Caco-2 (cell line): ENCODE data around the gene EFHC1. TPM values are rescaled to one million over a fixed set of nuclear protein-coding genes. Genes with fewer than 3 reads are reported as not detected.

Experiments
- BruUV-seq: library from RNA; stranded (reverse); fragments of 400-500 nt; replicated peaks from 2 replicates; lab custom pipeline; 2021; lab: Mats Ljungman, UMichigan
- CTCF ChIA-PET: fragments of 300-600 bp; sonication (Branson Sonifier 250); formaldehyde crosslinking; loops from one replicate; lab custom pipeline; 2022; ENCODE audit warnings: antibody characterized with exemption; lab: Charles Lee
- POLR2A ChIA-PET: fragments of 300-600 bp; sonication (Branson Sonifier 250); formaldehyde crosslinking; loops from one replicate; lab custom pipeline; 2022; ENCODE audit warnings: antibody characterized with exemption; lab: Charles Lee
- DNase-seq, 2 experiments: peaks; one replicate each; pipeline versions ENCODE4 v3.0.0 to v3.0.0-alpha.2; 2020 to 2022
- H3K27me3 ChIP-seq: replicated peaks from 2 replicates; pipeline ENCODE4 v1.6.0; 2011; ENCODE audit warnings: low read length; ENCODE audit not compliant: control insufficient read depth, insufficient read depth
- H3K36me3 ChIP-seq: 2 replicates; pipeline ENCODE4 v1.5.1; 2011; ENCODE audit warnings: low read length; ENCODE audit not compliant: control insufficient read depth, insufficient read depth
- H3K4me1 ChIP-seq: fragments of 250-450 bp; sonication (Bioruptor Pico); 2 replicates; pipeline ENCODE4 v1.5.1; 2020; ENCODE audit warnings: mild to moderate bottlenecking
- H3K4me3 ChIP-seq: 2 replicates; pipeline ENCODE4 v1.5.1; 2011; ENCODE audit warnings: low read depth, mild to moderate bottlenecking, control low read depth, low read length
- H3K9me3 ChIP-seq: fragments of 250-450 bp; sonication (Bioruptor Pico); 2 replicates; pipeline ENCODE4 v1.5.1; 2020; ENCODE audit warnings: mild to moderate bottlenecking, moderate library complexity
- H3K27ac Mint-ChIP-seq: one replicate; pipeline ENCODE4 v1.8.0; 2022; ENCODE audit warnings: mixed read lengths; ENCODE audit not compliant: unreplicated experiment
- H3K27me3 Mint-ChIP-seq: one replicate; pipeline ENCODE4 v1.8.0; 2022; ENCODE audit warnings: mixed read lengths; ENCODE audit not compliant: insufficient read depth, unreplicated experiment
- H3K36me3 Mint-ChIP-seq: one replicate; pipeline ENCODE4 v1.8.0; 2022; ENCODE audit warnings: mild to moderate bottlenecking, mixed read lengths; ENCODE audit not compliant: insufficient read depth, unreplicated experiment
- H3K4me1 Mint-ChIP-seq: one replicate; pipeline ENCODE4 v1.8.0; 2022; ENCODE audit warnings: low read depth, mixed read lengths; ENCODE audit not compliant: unreplicated experiment
- H3K4me3 Mint-ChIP-seq: one replicate; pipeline ENCODE4 v1.8.0; 2022; ENCODE audit warnings: mild to moderate bottlenecking, moderate library complexity, mixed read lengths; ENCODE audit not compliant: unreplicated experiment
- H3K9me3 Mint-ChIP-seq: one replicate; pipeline ENCODE4 v1.8.0; 2022; ENCODE audit warnings: mixed read lengths; ENCODE audit not compliant: unreplicated experiment
- CTCF ChIP-seq, 2 experiments: fragments of 200-600 bp in 1 of 2; IDR thresholded peaks; 1 replicate in 1 of 2; 2 replicates in 1 of 2; pipeline versions ENCODE4 v1.5.1 to v1.8.0; 2011 to 2022; ENCODE audit warnings: antibody characterized with exemption in 1 of 2, control low read depth in 1 of 2, inconsistent platforms in 1 of 2, low read depth in 1 of 2, low read length in 1 of 2, mild to moderate bottlenecking in 1 of 2, moderate library complexity in 1 of 2; ENCODE audit not compliant: insufficient read depth in 1 of 2, severe bottlenecking in 1 of 2, unreplicated experiment in 1 of 2
- intact Hi-C: fragments of 100-400 bp; cut with micrococcal nuclease; formaldehyde crosslinking; loops from one replicate; pipeline ENCODE4 v1.10.0; 2022; ENCODE audit not compliant: unreplicated experiment
- total RNA-seq: library from RNA; stranded (reverse); gene quantifications from 2 replicates; pipeline ENCODE4 v1.2.3, GENCODE V29; 2022

The EFHC1 gene
- total RNA-seq, 1 experiment from 2014 or later = 14.6 TPM

- BruUV-seq = no TSS peak
- no peak overlapping the region for H3K4me3 ChIP-seq
- Mint-ChIP-seq H3K4me3 (no peak overlapping the region), H3K4me1 (peaks cover 22% of the 10 kb centered on the region), H3K9me3 (no peaks in the 10 kb centered on the region), H3K27ac (no peak overlapping the region), H3K27me3 (no peaks in the 10 kb centered on the region), H3K36me3 (no peaks in the 10 kb centered on the region)
- peaks cover 21% of the 10 kb centered on the region for H3K4me1 ChIP-seq
- DNase-seq = no peak
- intact Hi-C loops = no loop called here
- H3K27me3 ChIP-seq = no peaks in the 10 kb centered on the region
- TF ChIP-seq CTCF (IDR thresholded peaks at IDR 0.05; ENCODE audit: insufficient read depth in 1 of 2, low read depth in 1 of 2, low read length in 1 of 2, severe bottlenecking in 1 of 2, unreplicated experiment in 1 of 2) = no peak
- no peaks in the 10 kb centered on the region for H3K9me3 ChIP-seq
- POLR2A ChIA-PET = no interaction called here
- CTCF ChIA-PET = interaction anchor here (1.4 kb wide), 1 partner anchor 175 kb away, joined by 9 read pairs; no protein-coding TSS in a partner anchor
- no peaks in the 10 kb centered on the region for H3K36me3 ChIP-seq
Observed at GRCh38 chr6:52415333-52415732, 4.8 kb upstream of the EFHC1 start.

GRCh38 chr6:52415917-52416628 lies 4.1 kb upstream of the EFHC1 start:
- Mint-ChIP-seq H3K4me3 (no peak overlapping the region), H3K36me3 (no peaks in the 10 kb centered on the region), H3K9me3 (no peaks in the 10 kb centered on the region), H3K4me1 (peaks cover 22% of the 10 kb centered on the region), H3K27ac (no peak overlapping the region), H3K27me3 (no peaks in the 10 kb centered on the region)
- BruUV-seq = no TSS peak
- CTCF ChIA-PET = interaction anchor here (1.4 kb wide), 1 partner anchor 174 kb away, joined by 9 read pairs; no protein-coding TSS in a partner anchor
- no peaks in the 10 kb centered on the region for H3K27me3 ChIP-seq
- DNase-seq = no peak
- TF ChIP-seq CTCF (IDR thresholded peaks at IDR 0.05; ENCODE audit: insufficient read depth in 1 of 2, low read depth in 1 of 2, low read length in 1 of 2, severe bottlenecking in 1 of 2, unreplicated experiment in 1 of 2) = no peak
- no peaks in the 10 kb centered on the region for H3K36me3 ChIP-seq
- H3K4me3 ChIP-seq = no peak overlapping the region
- no peaks in the 10 kb centered on the region for H3K9me3 ChIP-seq
- intact Hi-C loops = loop anchor here (1.0 to 2.0 kb wide), 5 partner anchors 79 to 347 kb away; partner anchors contain the start of gene GSTA2
- POLR2A ChIA-PET = no interaction called here
- H3K4me1 ChIP-seq = peaks cover 21% of the 10 kb centered on the region

DNA sequence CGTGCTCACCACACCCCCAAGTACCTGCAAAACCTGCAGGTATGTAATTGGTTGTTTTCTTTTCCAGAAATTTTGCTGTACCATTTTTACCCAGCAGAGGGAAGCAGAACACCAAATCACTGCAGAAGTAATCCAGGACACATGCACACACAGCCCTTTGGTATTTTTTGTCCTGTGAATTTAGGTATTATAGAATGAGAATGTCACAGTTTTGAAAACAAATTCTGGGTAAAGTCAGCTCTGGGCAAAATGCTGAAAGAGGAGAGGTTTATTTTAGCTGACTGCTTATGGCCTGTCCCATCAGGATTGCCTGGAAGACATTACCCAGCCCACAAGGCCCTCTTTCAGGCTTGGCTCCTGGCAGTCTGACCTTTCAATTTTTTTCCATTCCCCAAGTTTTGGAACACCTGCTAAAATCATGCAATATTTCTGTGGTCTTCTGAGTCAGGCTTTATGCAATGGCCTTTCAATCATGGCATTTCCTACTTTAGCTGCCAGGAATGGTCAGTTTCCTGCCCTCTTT lies 3.5 kb upstream of the EFHC1 start:
- intact Hi-C loops = loop anchor here (1.0 to 2.0 kb wide), 5 partner anchors 78 to 347 kb away; partner anchors contain the start of gene GSTA2
- no peak overlapping the region for H3K27ac Mint-ChIP-seq
- peak; percentile 78 to 82 for TF ChIP-seq CTCF (IDR thresholded peaks at IDR 0.05; ENCODE audit: insufficient read depth in 1 of 2, low read depth in 1 of 2, low read length in 1 of 2, severe bottlenecking in 1 of 2, unreplicated experiment in 1 of 2)
- Histone ChIP-seq H3K36me3 (no peaks in the 10 kb centered on the region), H3K27me3 (no peaks in the 10 kb centered on the region), H3K4me1 (peaks cover 21% of the 10 kb centered on the region), H3K4me3 (no peak overlapping the region), H3K9me3 (no peaks in the 10 kb centered on the region)
- DNase-seq = peak; percentile 40 to 75
- no peaks in the 10 kb centered on the region for H3K36me3 Mint-ChIP-seq
- peaks cover 22% of the 10 kb centered on the region for H3K4me1 Mint-ChIP-seq
- BruUV-seq = no TSS peak
- ChIA-PET CTCF (interaction anchor here (1.4 to 5.7 kb wide), 3 partner anchors 173 to 181 kb away, joined by 4 to 34 read pairs (median 9); no protein-coding TSS in a partner anchor), POLR2A (no interaction called here)
- H3K9me3 Mint-ChIP-seq = no peaks in the 10 kb centered on the region
- H3K4me3 Mint-ChIP-seq = no peak overlapping the region
- H3K27me3 Mint-ChIP-seq = no peaks in the 10 kb centered on the region
